Measurements from ENCODE around the gene PCTP. TPM values are rescaled to one million over a fixed set of nuclear protein-coding genes. Genes with fewer than 3 reads are reported as not detected.
A peak's percentile ranks its signal among the peaks of the same experiment; 100 is the strongest.

The PCTP gene
- total and polyA plus RNA-seq, 9 of the 15 experiments (the other 6 are each of a cell fraction or from before 2014, with no cell fraction given): 10.9 to 62.3 (median 41.2) TPM

DNA sequence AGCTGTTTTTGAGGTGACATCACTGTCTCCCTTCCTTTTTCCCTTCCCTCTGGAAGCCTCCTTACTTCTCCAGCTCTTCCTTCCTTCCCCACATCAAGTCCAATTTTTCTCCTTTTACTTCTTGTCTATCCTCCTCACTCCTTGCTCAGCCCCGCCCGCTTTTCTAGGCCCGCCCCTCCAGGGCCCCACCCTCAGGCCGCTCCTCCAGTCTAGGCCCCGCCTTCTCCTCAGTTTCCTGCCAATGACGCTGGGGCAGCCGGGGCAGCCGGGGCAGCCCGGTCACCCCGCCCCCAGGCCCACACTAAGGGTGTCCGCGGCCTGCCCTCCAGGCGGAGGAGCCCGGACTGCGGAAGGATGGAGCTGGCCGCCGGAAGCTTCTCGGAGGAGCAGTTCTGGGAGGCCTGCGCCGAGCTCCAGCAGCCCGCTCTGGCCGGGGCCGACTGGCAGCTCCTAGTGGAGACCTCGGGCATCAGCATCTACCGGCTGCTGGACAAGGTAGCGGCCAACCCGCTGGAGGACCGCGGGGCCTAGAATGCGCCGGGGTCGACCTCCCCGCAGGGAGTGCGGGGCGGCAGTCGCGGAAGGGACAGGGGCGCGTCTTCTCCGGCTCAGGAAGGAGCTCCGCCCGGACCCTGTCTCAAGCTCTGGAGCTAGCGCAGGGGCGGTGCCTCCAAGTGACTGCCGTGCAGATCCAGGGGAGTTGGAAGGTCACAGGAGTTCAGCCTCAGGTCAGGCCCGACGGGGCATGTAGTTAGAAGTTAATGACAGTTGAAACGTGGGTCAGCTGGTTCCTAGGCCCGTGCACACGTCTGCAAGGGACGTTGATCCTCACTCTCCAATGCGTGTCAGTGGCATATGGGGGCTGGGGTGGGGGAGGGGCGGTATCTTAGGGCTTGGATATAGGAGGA lies at the start of gene PCTP (continued):
- TF ChIP-seq, protein P1, sequence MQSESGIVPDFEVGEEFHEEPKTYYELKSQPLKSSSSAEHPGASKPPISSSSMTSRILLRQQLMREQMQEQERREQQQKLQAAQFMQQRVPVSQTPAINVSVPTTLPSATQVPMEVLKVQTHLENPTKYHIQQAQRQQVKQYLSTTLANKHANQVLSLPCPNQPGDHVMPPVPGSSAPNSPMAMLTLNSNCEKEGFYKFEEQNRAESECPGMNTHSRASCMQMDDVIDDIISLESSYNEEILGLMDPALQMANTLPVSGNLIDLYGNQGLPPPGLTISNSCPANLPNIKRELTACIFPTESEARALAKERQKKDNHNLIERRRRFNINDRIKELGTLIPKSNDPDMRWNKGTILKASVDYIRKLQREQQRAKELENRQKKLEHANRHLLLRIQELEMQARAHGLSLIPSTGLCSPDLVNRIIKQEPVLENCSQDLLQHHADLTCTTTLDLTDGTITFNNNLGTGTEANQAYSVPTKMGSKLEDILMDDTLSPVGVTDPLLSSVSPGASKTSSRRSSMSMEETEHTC (IDR thresholded peaks at IDR 0.05): no peak
- no peak for TF ChIP-seq GATAD2B (IDR thresholded peaks at IDR 0.05; ENCODE audit: borderline replicate concordance)
- TF ChIP-seq NEUROD1 (IDR thresholded peaks at IDR 0.05; ENCODE audit: borderline replicate concordance, low read depth, low read length, partially characterized antibody): peak; percentile 26
- TF ChIP-seq ZNF57 (CRISPR knock-in tag; IDR thresholded peaks at IDR 0.05): no peak
- no peak for TF ChIP-seq PHTF2 (CRISPR knock-in tag; IDR thresholded peaks at IDR 0.05)
- TF ChIP-seq, protein P2, sequence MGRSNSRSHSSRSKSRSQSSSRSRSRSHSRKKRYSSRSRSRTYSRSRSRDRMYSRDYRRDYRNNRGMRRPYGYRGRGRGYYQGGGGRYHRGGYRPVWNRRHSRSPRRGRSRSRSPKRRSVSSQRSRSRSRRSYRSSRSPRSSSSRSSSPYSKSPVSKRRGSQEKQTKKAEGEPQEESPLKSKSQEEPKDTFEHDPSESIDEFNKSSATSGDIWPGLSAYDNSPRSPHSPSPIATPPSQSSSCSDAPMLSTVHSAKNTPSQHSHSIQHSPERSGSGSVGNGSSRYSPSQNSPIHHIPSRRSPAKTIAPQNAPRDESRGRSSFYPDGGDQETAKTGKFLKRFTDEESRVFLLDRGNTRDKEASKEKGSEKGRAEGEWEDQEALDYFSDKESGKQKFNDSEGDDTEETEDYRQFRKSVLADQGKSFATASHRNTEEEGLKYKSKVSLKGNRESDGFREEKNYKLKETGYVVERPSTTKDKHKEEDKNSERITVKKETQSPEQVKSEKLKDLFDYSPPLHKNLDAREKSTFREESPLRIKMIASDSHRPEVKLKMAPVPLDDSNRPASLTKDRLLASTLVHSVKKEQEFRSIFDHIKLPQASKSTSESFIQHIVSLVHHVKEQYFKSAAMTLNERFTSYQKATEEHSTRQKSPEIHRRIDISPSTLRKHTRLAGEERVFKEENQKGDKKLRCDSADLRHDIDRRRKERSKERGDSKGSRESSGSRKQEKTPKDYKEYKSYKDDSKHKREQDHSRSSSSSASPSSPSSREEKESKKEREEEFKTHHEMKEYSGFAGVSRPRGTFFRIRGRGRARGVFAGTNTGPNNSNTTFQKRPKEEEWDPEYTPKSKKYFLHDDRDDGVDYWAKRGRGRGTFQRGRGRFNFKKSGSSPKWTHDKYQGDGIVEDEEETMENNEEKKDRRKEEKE (IDR thresholded peaks at IDR 0.05; ENCODE audit: borderline replicate concordance in 1 of 2, control insufficient read depth in 1 of 2, low read depth in 2 of 2, low read length in 1 of 2): 0 out of 4 replicates have a peak, but pooled peaks of 1 of the 2 experiments have one; percentile 20
- TF ChIP-seq KLF13 (tag; IDR thresholded peaks at IDR 0.05; ENCODE audit: borderline replicate concordance, low read depth): 0 out of 2 replicates have a peak, but pooled peaks have one; percentile 12
- TF ChIP-seq, protein P3, sequence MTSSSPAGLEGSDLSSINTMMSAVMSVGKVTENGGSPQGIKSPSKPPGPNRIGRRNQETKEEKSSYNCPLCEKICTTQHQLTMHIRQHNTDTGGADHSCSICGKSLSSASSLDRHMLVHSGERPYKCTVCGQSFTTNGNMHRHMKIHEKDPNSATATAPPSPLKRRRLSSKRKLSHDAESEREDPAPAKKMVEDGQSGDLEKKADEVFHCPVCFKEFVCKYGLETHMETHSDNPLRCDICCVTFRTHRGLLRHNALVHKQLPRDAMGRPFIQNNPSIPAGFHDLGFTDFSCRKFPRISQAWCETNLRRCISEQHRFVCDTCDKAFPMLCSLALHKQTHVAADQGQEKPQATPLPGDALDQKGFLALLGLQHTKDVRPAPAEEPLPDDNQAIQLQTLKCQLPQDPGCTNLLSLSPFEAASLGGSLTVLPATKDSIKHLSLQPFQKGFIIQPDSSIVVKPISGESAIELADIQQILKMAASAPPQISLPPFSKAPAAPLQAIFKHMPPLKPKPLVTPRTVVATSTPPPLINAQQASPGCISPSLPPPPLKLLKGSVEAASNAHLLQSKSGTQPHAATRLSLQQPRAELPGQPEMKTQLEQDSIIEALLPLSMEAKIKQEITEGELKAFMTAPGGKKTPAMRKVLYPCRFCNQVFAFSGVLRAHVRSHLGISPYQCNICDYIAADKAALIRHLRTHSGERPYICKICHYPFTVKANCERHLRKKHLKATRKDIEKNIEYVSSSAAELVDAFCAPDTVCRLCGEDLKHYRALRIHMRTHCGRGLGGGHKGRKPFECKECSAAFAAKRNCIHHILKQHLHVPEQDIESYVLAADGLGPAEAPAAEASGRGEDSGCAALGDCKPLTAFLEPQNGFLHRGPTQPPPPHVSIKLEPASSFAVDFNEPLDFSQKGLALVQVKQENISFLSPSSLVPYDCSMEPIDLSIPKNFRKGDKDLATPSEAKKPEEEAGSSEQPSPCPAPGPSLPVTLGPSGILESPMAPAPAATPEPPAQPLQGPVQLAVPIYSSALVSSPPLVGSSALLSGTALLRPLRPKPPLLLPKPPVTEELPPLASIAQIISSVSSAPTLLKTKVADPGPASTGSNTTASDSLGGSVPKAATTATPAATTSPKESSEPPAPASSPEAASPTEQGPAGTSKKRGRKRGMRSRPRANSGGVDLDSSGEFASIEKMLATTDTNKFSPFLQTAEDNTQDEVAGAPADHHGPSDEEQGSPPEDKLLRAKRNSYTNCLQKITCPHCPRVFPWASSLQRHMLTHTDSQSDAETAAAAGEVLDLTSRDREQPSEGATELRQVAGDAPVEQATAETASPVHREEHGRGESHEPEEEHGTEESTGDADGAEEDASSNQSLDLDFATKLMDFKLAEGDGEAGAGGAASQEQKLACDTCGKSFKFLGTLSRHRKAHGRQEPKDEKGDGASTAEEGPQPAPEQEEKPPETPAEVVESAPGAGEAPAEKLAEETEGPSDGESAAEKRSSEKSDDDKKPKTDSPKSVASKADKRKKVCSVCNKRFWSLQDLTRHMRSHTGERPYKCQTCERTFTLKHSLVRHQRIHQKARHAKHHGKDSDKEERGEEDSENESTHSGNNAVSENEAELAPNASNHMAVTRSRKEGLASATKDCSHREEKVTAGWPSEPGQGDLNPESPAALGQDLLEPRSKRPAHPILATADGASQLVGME (CRISPR knock-in tag; IDR thresholded peaks at IDR 0.05): peak; percentile 94; the same call in 1 of the 2 replicates
- TF ChIP-seq, protein P4, sequence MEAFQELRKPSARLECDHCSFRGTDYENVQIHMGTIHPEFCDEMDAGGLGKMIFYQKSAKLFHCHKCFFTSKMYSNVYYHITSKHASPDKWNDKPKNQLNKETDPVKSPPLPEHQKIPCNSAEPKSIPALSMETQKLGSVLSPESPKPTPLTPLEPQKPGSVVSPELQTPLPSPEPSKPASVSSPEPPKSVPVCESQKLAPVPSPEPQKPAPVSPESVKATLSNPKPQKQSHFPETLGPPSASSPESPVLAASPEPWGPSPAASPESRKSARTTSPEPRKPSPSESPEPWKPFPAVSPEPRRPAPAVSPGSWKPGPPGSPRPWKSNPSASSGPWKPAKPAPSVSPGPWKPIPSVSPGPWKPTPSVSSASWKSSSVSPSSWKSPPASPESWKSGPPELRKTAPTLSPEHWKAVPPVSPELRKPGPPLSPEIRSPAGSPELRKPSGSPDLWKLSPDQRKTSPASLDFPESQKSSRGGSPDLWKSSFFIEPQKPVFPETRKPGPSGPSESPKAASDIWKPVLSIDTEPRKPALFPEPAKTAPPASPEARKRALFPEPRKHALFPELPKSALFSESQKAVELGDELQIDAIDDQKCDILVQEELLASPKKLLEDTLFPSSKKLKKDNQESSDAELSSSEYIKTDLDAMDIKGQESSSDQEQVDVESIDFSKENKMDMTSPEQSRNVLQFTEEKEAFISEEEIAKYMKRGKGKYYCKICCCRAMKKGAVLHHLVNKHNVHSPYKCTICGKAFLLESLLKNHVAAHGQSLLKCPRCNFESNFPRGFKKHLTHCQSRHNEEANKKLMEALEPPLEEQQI (IDR thresholded peaks at IDR 0.05): no peak
